ENCODE data around the gene FKBP1A.

FKBP1A gene

GRCh38 chr20:1326031-1326930, 66.6 kb downstream of the FKBP1A start:
- no peak for ATAC-seq
- TF ChIP-seq BACH2 (CRISPR knock-in tag; IDR thresholded peaks at IDR 0.05; ENCODE audit: borderline replicate concordance) (no peak), RARB (CRISPR knock-in tag; IDR thresholded peaks at IDR 0.05) (no peak), SNAI2 (CRISPR knock-in tag; IDR thresholded peaks at IDR 0.05) (no peak), TCF4 (CRISPR knock-in tag; IDR thresholded peaks at IDR 0.05; ENCODE audit: borderline replicate concordance) (no peak), POU6F1 (CRISPR knock-in tag; IDR thresholded peaks at IDR 0.05; ENCODE audit: borderline replicate concordance, low read depth) (no peak)

- TF ChIP-seq ZNF565 (CRISPR knock-in tag; conservative IDR thresholded peaks at IDR 0.05; ENCODE audit: low read depth) (0 out of 2 replicates have a peak, but pooled peaks have one; percentile 18), TCF4 (CRISPR knock-in tag; IDR thresholded peaks at IDR 0.05; ENCODE audit: borderline replicate concordance) (no peak), ISL1 (CRISPR knock-in tag; IDR thresholded peaks at IDR 0.05) (no peak), TSHZ2 (CRISPR knock-in tag; IDR thresholded peaks at IDR 0.05) (no peak), ESRRG (CRISPR knock-in tag; IDR thresholded peaks at IDR 0.05) (no peak), ZC3H10 (CRISPR knock-in tag; IDR thresholded peaks at IDR 0.05) (0 out of 2 replicates have a peak, but pooled peaks have one; percentile 20), CREB5 (CRISPR knock-in tag; IDR thresholded peaks at IDR 0.05; ENCODE audit: low read depth) (peak; percentile 59; the same call in 1 of the 2 replicates)
- ATAC-seq = peak; percentile 88
These were observed 67.5 kb downstream of the FKBP1A start for GRCh38 chr20:1325173-1326030.

- no peak for TF ChIP-seq ZNF565 (CRISPR knock-in tag; conservative IDR thresholded peaks at IDR 0.05; ENCODE audit: low read depth)
- TF ChIP-seq PATZ1 (CRISPR knock-in tag; IDR thresholded peaks at IDR 0.05; ENCODE audit: borderline replicate concordance) = no peak
- TF ChIP-seq ZNF70 (CRISPR knock-in tag; IDR thresholded peaks at IDR 0.05) = no peak
- no peak for TF ChIP-seq ISL1 (CRISPR knock-in tag; IDR thresholded peaks at IDR 0.05)
- no peak for TF ChIP-seq CSRNP3 (CRISPR knock-in tag; IDR thresholded peaks at IDR 0.05)
- TF ChIP-seq TOX (CRISPR knock-in tag; IDR thresholded peaks at IDR 0.05; ENCODE audit: borderline replicate concordance) = no peak
- TF ChIP-seq RARB (CRISPR knock-in tag; IDR thresholded peaks at IDR 0.05) = no peak
- ATAC-seq = peak; percentile 32
These were observed 68.2 kb downstream of the FKBP1A start for GRCh38 chr20:1324598-1325172.
